OCI-LY7 (cell line): ENCODE results near the gene LITAFD. TPM values are rescaled to one million over a fixed set of nuclear protein-coding genes. Genes with fewer than 3 reads are reported as not detected.
"Not testable (repeated sequence)": the region's sequence is repeated elsewhere in the genome, so short reads cannot be mapped to it uniquely, and the experiment has no call there.

ENCODE experiments used
- BruUV-seq: library from RNA; stranded (reverse); fragments of 400-500 nt; replicated peaks from 2 replicates; lab custom pipeline; 2021; lab: Mats Ljungman, UMichigan
- CTCF ChIA-PET: fragments of 300-600 bp; sonication (Branson Sonifier 250); formaldehyde crosslinking; loops from one replicate; lab custom pipeline; 2022; ENCODE audit warnings: antibody characterized with exemption; ENCODE audit not compliant: unreplicated experiment; lab: Charles Lee
- POLR2A ChIA-PET: fragments of 300-600 bp; sonication (Branson Sonifier 250); formaldehyde crosslinking; loops from one replicate; lab custom pipeline; 2022; ENCODE audit warnings: antibody characterized with exemption; lab: Charles Lee
- DNase-seq: peaks from one replicate; pipeline ENCODE4 v3.0.0-alpha.2; 2015; ENCODE audit warnings: low spot score
- H2AFZ ChIP-seq: fragments of 200-600 bp; sonication (generic), shearing (Covaris generic); 2 replicates; pipeline ENCODE4 v1.6.1; 2014; ENCODE audit warnings: mild to moderate bottlenecking, antibody characterized with exemption, low read length, moderate library complexity
- H3K27ac ChIP-seq: fragments of 200-600 bp; sonication (generic); 2 replicates; pipeline ENCODE4 v1.5.1; 2014; ENCODE audit warnings: mixed run types, low read depth, mild to moderate bottlenecking, moderate library complexity, low read length, inconsistent platforms; ENCODE audit not compliant: poor library complexity, severe bottlenecking
- H3K36me3 ChIP-seq: fragments of 200-600 bp; sonication (generic); 2 replicates; pipeline ENCODE4 v1.6.1; 2014; ENCODE audit warnings: mild to moderate bottlenecking, antibody characterized with exemption, low read length, moderate library complexity, mixed read lengths; ENCODE audit not compliant: insufficient read depth
- H3K4me1 ChIP-seq: fragments of 200-600 bp; sonication (generic); 2 replicates; pipeline ENCODE4 v1.5.1; 2014; ENCODE audit warnings: mild to moderate bottlenecking, low read length; ENCODE audit not compliant: insufficient read depth, poor library complexity, severe bottlenecking
- H3K4me2 ChIP-seq: fragments of 200-600 bp; sonication (generic); 2 replicates; pipeline ENCODE4 v1.6.1; 2014; ENCODE audit warnings: mild to moderate bottlenecking, low read length
- H3K4me3 ChIP-seq: fragments of 200-600 bp; sonication (generic); 2 replicates; pipeline ENCODE4 v1.5.1; 2014; ENCODE audit warnings: mild to moderate bottlenecking, low read depth, low read length; ENCODE audit not compliant: poor library complexity, severe bottlenecking
- H3K79me2 ChIP-seq: fragments of 200-600 bp; sonication (generic); 2 replicates; pipeline ENCODE4 v1.6.1; 2016; ENCODE audit warnings: low read depth, mild to moderate bottlenecking, low read length, moderate library complexity, mixed read lengths; ENCODE audit not compliant: insufficient read depth
- H3K9me2 ChIP-seq: fragments of 200-600 bp; sonication (generic); 2 replicates; pipeline ENCODE4 v1.6.1; 2016; ENCODE audit warnings: mild to moderate bottlenecking, low read length, mixed read lengths; ENCODE audit not compliant: insufficient read depth
- H3K9me3 ChIP-seq: fragments of 200-600 bp; sonication (generic); 2 replicates; pipeline ENCODE4 v1.6.1; 2014; ENCODE audit warnings: mild to moderate bottlenecking, mixed run types, low read length, mixed read lengths
- H4K20me1 ChIP-seq: fragments of 200-600 bp; sonication (generic); 2 replicates; pipeline ENCODE4 v1.6.1; 2014; ENCODE audit warnings: mild to moderate bottlenecking, antibody characterized with exemption, low read length, moderate library complexity, mixed read lengths; ENCODE audit not compliant: insufficient read depth
- CTCF ChIP-seq: fragments of 200-600 bp; sonication (generic); conservative IDR thresholded peaks from 2 replicates; pipeline ENCODE4 v1.5.1; 2014; ENCODE audit warnings: mild to moderate bottlenecking, antibody characterized with exemption, low read length, moderate library complexity, mixed read lengths
- EZH2phosphoT487 ChIP-seq: fragments of 200-600 bp; sonication (generic); IDR thresholded peaks from 2 replicates; pipeline ENCODE4 v1.6.1; 2018; ENCODE audit warnings: low read depth, borderline replicate concordance, mild to moderate bottlenecking, mixed run types, antibody characterized with exemption, low read length, moderate library complexity, mixed read lengths
- intact Hi-C: fragments of 100-400 bp; cut with micrococcal nuclease; formaldehyde crosslinking; loops from one replicate; pipeline ENCODE4 v1.10.0; 2022; ENCODE audit not compliant: unreplicated experiment
- total RNA-seq, 2 experiments: library from RNA; depleted of rRNA in 1 of 2; stranded (reverse); fragments of >200 nt in 1 of 2; shearing (Covaris generic) in 1 of 2; gene quantifications; 2 replicates each; pipeline ENCODE4 v1.2.3, GENCODE V29; 2014 to 2022

Gene LITAFD
- total RNA-seq, 2 experiments from 2014 or later = not detected

- H3K4me3 ChIP-seq = peak overlapping the region; percentile 60
- no peaks in the 10 kb centered on the region for H3K9me2 ChIP-seq
- peaks cover 19% of the 10 kb centered on the region for H4K20me1 ChIP-seq
- intact Hi-C loops = loop anchor here (1.0 to 5.0 kb wide), 5 partner anchors 11 to 268 kb away; partner anchors contain the start of genes HAPSTR1, PMM2 and TMEM186
- peaks cover 39% of the 10 kb centered on the region for H3K79me2 ChIP-seq
- POLR2A ChIA-PET = interaction anchor here (0.7 to 1.7 kb wide), 14 partner anchors 9 to 297 kb away, joined by 3 to 11 read pairs (median 3); partner anchors contain the start of genes HAPSTR1, PMM2 and TMEM186
- peaks cover 22% of the 10 kb centered on the region; the same call in 1 of the 2 replicates for H3K36me3 ChIP-seq
- DNase-seq = peak; percentile 41
- CTCF ChIA-PET = interaction anchor here (1.2 kb wide), 1 partner anchor 18 kb away, joined by 3 read pairs; no protein-coding TSS in a partner anchor
- peak overlapping the region; percentile 68 for H3K27ac ChIP-seq
- BruUV-seq = no TSS peak
- H3K9me3 ChIP-seq = no peaks in the 10 kb centered on the region
- peaks cover 60% of the 10 kb centered on the region for H3K4me1 ChIP-seq
- TF ChIP-seq CTCF (peak; percentile 38; the same call in 1 of the 2 replicates), EZH2phosphoT487 (no peak)
- peak overlapping the region; percentile 69 for H3K4me2 ChIP-seq
- H2AFZ ChIP-seq = peak overlapping the region; percentile 45; the same call in 1 of the 2 replicates
Observed at GRCh38 chr16:8869212-8869987, 12.8 kb upstream of the LITAFD start.

- Histone ChIP-seq H3K4me1 (peaks cover 54% of the 10 kb centered on the region), H3K4me2 (peak overlapping the region; percentile 69; the same call in 1 of the 2 replicates), H3K79me2 (peaks cover 33% of the 10 kb centered on the region), H3K27ac (peak overlapping the region; percentile 68), H4K20me1 (peaks cover 14% of the 10 kb centered on the region), H3K36me3 (peaks cover 18% of the 10 kb centered on the region; the same call in 1 of the 2 replicates)
- CTCF ChIA-PET, H2AFZ ChIP-seq, DNase-seq, BruUV-seq, H3K9me2 ChIP-seq, H3K9me3 ChIP-seq, H3K4me3 ChIP-seq: not testable (repeated sequence)
- intact Hi-C loops = loop anchor here (1.0 to 5.0 kb wide), 5 partner anchors 10 to 267 kb away; partner anchors contain the start of genes HAPSTR1, PMM2 and TMEM186
- POLR2A ChIA-PET = interaction anchor here (0.8 to 1.7 kb wide), 3 partner anchors 10 to 222 kb away, joined by 3 to 5 read pairs (median 3); partner anchors contain the start of gene HAPSTR1
Observed at GRCh38 chr16:8869988-8870241, 12.2 kb upstream of the LITAFD start.

GRCh38 chr16:8872071-8872470 lies 10.1 kb upstream of the LITAFD start:
- BruUV-seq = no TSS peak
- TF ChIP-seq EZH2phosphoT487 = no peak
- peak overlapping the region; percentile 71 for H3K27ac ChIP-seq
- no peak for DNase-seq
- CTCF ChIA-PET = no interaction called here
- no peak overlapping the region for H3K4me3 ChIP-seq
- H3K9me3 ChIP-seq = no peaks in the 10 kb centered on the region
- peaks cover 4% of the 10 kb centered on the region; the same call in 1 of the 2 replicates for H4K20me1 ChIP-seq
- peaks cover 6% of the 10 kb centered on the region; the same call in 1 of the 2 replicates for H3K36me3 ChIP-seq
- H2AFZ ChIP-seq = peak overlapping the region; percentile 81; the same call in 1 of the 2 replicates
- H3K4me2 ChIP-seq = peak overlapping the region; percentile 54
- peaks cover 12% of the 10 kb centered on the region for H3K79me2 ChIP-seq
- POLR2A ChIA-PET = interaction anchor here (0.5 to 1.2 kb wide), 2 partner anchors 11 to 297 kb away, joined by 3 read pairs; no protein-coding TSS in a partner anchor
- peaks cover 36% of the 10 kb centered on the region for H3K4me1 ChIP-seq
- no peaks in the 10 kb centered on the region for H3K9me2 ChIP-seq
- intact Hi-C loops = no loop called here
